NCI-H2107 treated with DMSO at 0.1 percent for 48 hours (cell line): ENCODE data around the gene NUDT22.
A peak's percentile ranks its signal among the peaks of the same experiment; 100 is the strongest.

Experiments used
- DNase-seq: peaks from one replicate; lab custom pipeline; 2025; ENCODE audit not compliant: unreplicated experiment; lab: John Stamatoyannopoulos, UW

NUDT22 gene

DNA sequence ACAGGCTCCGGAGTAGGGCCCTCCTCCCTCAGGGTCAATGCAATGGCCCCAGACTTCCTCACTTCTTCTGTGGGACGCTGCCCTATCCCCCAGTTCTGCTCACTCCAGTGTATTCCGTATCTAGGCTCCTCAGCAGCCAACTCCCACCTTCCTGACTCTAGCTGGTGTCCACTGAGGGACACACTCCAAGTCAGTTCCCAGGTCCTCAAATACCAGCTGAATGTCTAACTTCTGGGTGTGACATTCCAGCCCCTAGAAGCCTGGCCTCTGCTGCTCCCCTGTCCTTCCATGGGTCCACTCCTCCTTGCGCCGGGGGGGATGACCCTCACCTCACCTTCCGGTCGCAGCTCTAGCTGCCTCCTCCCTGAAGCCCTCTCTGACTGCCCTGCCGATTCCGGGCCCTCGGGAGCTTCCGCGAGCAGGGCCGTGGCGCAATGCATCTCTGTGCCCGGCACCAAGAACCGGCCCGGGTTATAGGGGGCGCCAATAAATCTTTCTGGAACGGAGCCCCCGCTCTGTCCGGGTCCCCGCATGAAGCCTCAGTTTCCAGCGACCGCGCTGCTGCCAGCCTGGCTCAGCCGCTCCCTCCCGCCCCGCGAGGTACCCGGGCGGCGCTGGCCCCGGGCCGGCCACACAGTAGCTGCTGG, 42.9 kb downstream of the NUDT22 start:
- DNase-seq: no peak

DNA sequence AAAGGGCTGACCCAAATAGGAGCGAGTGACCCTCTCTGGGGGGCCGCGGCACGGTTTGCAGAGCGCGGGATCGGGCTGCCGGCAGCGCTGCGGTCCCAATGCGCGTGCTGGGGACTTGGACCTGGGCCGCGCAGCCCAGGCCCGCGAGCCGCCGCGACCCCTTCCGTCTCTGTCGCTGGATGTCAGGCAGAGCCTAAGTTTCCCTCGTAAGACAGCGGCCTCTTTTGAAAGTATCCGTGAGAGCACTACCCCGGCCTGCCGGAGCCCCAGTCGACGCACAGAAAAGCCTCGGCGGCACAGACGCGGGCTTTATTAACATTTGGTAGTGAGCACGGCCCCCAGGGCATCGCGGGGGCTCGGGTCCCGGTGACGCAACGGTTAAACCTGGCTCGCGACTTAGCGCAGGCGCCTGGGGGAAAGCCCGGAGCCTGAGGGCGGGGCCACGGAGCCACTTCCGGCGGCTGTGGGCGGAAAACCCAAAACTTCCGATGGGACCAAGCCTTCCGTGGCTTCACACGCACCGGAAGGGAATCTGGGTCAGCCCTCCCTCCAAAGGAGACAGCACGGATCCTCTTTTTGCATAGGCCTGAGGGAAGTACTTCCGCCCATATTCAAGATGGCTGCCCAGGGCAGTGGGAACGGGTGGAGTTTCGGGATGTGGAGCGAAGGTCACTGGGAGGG, 43.6 kb downstream of the NUDT22 start:
- peak; percentile 97 for DNase-seq

- no peak for DNase-seq
Measured at GRCh38 chr11:64275031-64275800, 49.1 kb downstream of the NUDT22 start.

DNA sequence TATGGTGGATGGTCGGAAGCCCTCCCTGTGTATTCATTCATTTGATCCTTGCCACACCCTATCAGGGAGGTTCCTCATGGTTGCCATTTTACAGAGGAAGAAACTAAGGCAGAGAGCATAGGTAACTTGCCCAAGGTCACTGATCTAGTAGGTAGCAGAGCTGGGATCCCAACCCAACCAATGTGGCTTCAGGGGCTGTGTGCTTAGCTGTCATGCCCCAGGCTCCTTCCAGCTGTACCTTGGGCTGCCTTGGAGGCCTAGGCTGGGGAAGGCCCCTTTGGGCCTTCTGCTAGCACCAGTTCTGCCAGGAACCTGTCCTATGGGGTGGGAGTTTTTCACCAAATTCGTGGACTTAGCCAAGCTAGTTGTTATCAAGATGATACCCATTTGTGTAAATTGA, 49.8 kb downstream of the NUDT22 start:
- no peak for DNase-seq

GRCh38 chr11:64276653-64277431, 50.8 kb downstream of the NUDT22 start:
- no peak for DNase-seq

GRCh38 chr11:64278576-64279190, 52.6 kb downstream of the NUDT22 start:
- DNase-seq: no peak
